Esophagus (tissue), 2 donors: ENCODE results near the gene FBXW12. TPM values are rescaled to one million over a fixed set of nuclear protein-coding genes. Genes with fewer than 3 reads are reported as not detected.

Source experiments
- H3K27ac ChIP-seq, 2 donors: one replicate each; pipeline ENCODE4 v1.5.1; 2013; ENCODE audit warnings: low read depth in 2 of 2, mild to moderate bottlenecking in 2 of 2, inconsistent platforms in 1 of 2, low read length in 1 of 2, moderate library complexity in 1 of 2
- H3K27me3 ChIP-seq, 2 donors: one replicate each; pipeline ENCODE4 v1.6.1; 2013; ENCODE audit warnings: low read length in 2 of 2, control low read depth in 1 of 2, mild to moderate bottlenecking in 1 of 2; ENCODE audit not compliant: insufficient read depth in 2 of 2, control insufficient read depth in 1 of 2
- H3K36me3 ChIP-seq, 2 donors: one replicate each; pipeline ENCODE4 v1.6.1; 2013; ENCODE audit warnings: low read length in 1 of 2; ENCODE audit not compliant: control insufficient read depth in 2 of 2, insufficient read depth in 2 of 2
- H3K4me1 ChIP-seq, 2 donors: one replicate each; pipeline ENCODE4 v1.6.1; 2013; ENCODE audit warnings: low read length in 1 of 2; ENCODE audit not compliant: control insufficient read depth in 2 of 2, insufficient read depth in 2 of 2
- H3K4me3 ChIP-seq, 2 donors: one replicate each; pipeline ENCODE4 v1.5.1; 2013; ENCODE audit warnings: low read length in 2 of 2, mild to moderate bottlenecking in 2 of 2, low read depth in 1 of 2, moderate library complexity in 1 of 2
- H3K9me3 ChIP-seq, 2 donors: one replicate each; pipeline ENCODE4 v1.6.1; 2013; ENCODE audit warnings: mild to moderate bottlenecking in 2 of 2, low read depth in 1 of 2, low read length in 1 of 2, moderate library complexity in 1 of 2; ENCODE audit not compliant: control insufficient read depth in 2 of 2, insufficient read depth in 1 of 2
- WGBS, 2 donors: extraction: QIAGEN DNeasy Blood & Tissue Kit; methylation state at CpG; one replicate each; pipeline ENCODE4 v1.1.7; 2013; 5-methylcytosine and 5-hydroxymethylcytosine counted together
- polyA plus RNA-seq, 2 donors: library from polyadenylated mRNA; stranded (reverse); fragments of 200-250 nt; gene quantifications; one replicate each; pipeline ENCODE4 v1.2.3, GENCODE V29; 2013
- donor health status: healthy with polysubstance abuse.
- donor health status: Bipolar disorder and iron deficiency.

FBXW12 gene
- polyA plus RNA-seq, 2 donors: 0.08 TPM; not detected in 1

DNA sequence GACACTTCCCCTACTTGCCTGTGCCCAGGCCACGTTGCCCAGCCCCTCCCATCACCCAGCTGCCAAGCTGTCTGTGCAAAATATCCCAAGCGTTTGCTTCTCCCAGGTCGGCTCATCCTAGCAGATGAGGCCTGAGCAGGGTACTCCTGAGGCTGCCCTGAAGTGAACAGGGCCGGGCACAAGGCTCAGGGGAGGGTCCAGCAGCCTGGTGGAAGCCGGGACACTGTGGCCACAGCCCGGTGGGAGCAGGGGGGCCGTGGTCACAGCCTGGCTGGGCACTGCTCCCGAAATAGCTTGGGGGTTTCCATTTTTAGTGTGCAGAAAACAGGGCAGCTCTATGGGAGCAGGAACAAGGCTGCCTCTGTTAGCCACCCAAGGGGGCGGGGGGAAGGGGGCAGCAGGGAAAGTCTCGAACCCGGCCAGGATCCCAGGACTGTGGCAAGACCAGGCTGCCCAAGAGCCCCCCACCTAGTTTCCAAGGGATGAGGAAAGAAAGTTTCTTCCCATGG is 54.4 kb downstream of the FBXW12 start:
- Histone ChIP-seq H3K27ac (peak overlapping the region; percentile 74 to 93), H3K4me1 (peaks cover 19 to 65% of the 10 kb centered on the region in 2 donors), H3K27me3 (no peaks in the 10 kb centered on the region), H3K36me3 (peaks cover 0 to 22% of the 10 kb centered on the region in 2 donors), H3K9me3 (no peaks in the 10 kb centered on the region), H3K4me3 (peak overlapping the region in 1 of 2 donors; percentile 68)
- 34 to 44% methylated on average over 11 of the region's 11 CpGs for WGBS, 2 donors

DNA sequence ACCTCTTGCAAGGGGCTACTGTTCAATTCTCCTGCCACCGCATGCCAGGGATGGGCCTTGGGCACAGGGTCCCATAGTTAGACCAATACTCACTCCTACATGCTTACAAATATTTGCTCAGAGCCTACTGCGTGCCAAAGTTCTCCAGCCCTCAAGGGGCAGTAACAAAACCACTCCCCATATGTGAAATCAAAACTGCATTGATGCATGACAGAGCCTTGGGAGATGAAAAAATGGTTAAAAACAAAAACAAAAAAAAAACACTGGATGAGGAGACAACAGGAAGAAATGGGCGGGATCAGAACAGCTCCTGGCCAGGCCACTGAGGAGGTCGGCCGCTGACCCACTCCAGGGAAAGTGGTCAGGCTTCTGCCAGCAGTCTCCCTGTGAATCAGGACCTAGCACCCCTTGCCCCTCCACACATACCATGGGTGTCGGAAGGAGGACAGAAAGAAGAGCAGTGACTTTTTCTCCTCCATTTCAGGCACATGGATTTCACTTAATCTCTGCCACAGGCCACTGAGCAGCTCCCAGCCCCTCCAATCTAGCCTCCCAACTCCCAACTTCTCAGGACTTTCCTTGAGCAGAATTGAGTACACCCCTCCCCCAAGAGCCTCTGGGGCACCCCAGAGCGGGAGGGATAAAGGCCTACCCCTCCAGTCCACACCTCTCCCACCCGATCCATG is 55.1 kb downstream of the FBXW12 start:
- Histone ChIP-seq H3K27me3 (no peaks in the 10 kb centered on the region), H3K9me3 (no peaks in the 10 kb centered on the region), H3K36me3 (peaks cover 0 to 20% of the 10 kb centered on the region in 2 donors), H3K27ac (peak overlapping the region; percentile 93 to 96), H3K4me1 (peaks cover 17 to 63% of the 10 kb centered on the region in 2 donors), H3K4me3 (peak overlapping the region; percentile 68 to 74)
- WGBS, 2 donors: 32 to 43% methylated on average over 8 of the region's 8 CpGs

- Histone ChIP-seq H3K9me3 (no peaks in the 10 kb centered on the region), H3K36me3 (peaks cover 0 to 18% of the 10 kb centered on the region in 2 donors), H3K27ac (peak overlapping the region; percentile 93 to 96), H3K4me1 (peaks cover 15 to 63% of the 10 kb centered on the region in 2 donors), H3K27me3 (no peaks in the 10 kb centered on the region), H3K4me3 (peak overlapping the region; percentile 68 to 74)
- WGBS, 2 donors: 44 to 45% methylated on average over 9 of the region's 9 CpGs
These were observed 55.6 kb downstream of the FBXW12 start for GRCh38 chr3:48427630-48427962.

DNA sequence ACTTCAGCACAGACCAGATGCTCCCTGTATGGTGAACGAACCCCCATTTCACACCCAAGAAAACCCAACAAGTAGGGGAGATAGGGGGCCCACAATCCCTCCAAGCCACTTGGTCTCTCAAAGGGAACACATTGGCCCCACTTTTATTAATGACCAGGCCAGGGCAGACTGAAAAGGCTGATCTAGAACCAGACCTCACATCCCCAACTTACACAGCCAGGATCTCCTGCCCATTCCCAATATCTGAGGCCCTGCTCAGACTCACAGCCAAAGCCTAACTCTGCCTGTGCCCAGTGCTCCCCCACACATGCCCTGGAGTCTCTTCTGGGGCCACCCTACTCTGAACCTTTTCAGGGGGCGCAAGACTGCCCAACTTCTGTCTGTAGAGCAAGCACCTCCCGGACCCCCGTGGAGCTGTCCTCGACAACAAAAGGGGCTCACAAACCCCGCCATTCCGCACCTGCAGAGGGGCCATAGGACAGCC is 56.1 kb downstream of the FBXW12 start:
- H3K27ac ChIP-seq: peak overlapping the region; percentile 93 to 96
- no peaks in the 10 kb centered on the region for H3K9me3 ChIP-seq
- H3K36me3 ChIP-seq: peaks cover 0 to 16% of the 10 kb centered on the region in 2 donors
- peak overlapping the region; percentile 68 to 74 for H3K4me3 ChIP-seq
- WGBS, 2 donors: 35 to 39% methylated on average over 7 of the region's 7 CpGs
- peaks cover 15 to 63% of the 10 kb centered on the region in 2 donors for H3K4me1 ChIP-seq
- no peaks in the 10 kb centered on the region for H3K27me3 ChIP-seq

DNA sequence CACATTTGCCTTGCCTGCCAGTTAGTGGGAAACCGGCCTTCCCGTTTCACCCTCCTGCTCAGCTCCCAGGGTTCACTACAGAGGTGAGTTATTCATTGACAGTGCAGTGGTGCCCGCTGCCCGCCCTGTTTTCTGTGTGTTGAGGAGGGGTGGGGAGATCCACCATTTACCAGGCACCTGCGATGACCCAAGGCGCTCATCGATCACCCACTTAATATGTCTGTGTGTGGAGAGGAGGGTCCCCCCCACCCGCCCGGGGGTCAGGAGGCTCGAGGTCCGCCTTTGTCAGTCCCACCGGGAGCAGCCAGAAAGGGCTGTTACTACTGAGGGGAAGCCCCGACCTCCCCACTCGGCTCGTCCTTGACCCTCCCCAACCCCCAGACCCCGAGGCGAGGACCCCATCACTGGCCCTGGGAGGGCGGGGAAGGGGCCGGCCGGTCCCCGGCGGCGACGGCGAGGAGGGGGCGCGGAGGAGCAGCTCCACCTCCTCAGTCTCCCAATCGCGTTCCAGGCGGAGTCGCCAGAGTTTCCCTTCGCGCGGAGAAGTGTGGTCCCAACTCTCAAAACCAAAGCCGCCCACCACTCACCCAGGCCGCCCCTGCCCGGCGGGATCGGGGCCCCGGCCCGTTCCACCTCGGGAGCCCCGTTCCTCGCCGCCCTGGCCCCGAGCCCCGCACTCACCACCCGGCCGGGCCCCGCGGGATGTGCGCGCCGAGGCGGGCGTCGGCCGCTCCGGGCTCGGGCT is 56.7 kb downstream of the FBXW12 start:
- Histone ChIP-seq H3K27ac (peak overlapping the region; percentile 93 to 96), H3K36me3 (peaks cover 0 to 9% of the 10 kb centered on the region in 2 donors), H3K9me3 (no peaks in the 10 kb centered on the region), H3K4me1 (peaks cover 15 to 63% of the 10 kb centered on the region in 2 donors), H3K27me3 (no peaks in the 10 kb centered on the region), H3K4me3 (peak overlapping the region; percentile 68 to 74)
- WGBS, 2 donors: 4 to 8% methylated on average over 27 to 60 of the region's 60 CpGs

DNA sequence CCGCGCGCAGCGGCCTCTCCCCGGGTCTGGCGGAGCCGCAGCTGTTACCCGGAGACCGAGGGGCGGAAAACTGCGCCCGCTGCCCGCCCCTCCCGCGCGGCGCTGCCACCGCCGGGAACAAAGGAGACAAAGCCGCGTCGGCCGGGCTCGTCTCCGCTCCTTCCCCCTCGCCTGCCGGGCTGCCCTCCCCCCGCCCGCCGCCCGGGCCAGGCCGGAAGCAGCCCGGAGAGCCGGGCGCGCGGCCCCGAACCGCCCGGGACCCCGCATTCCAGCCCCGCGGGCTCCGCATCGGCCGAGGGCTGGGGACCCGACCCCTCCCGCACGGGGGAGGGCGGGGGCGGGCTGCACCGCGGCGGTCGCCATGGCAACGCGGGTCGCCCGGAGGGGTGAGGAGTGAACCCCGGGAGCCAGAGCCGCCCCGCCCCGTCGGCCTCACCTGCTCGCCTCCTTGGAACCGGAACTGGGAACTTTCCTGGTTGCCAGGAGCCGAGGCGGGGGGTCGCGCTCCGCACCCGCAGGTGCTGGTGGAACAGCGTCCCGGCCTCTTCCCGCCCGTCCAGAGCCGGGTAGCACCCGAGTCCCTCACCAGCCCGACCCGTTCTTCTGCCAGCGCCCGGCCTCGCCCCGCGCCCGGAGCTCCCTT is 57.4 kb downstream of the FBXW12 start:
- 0 to 1% methylated on average over 46 to 86 of the region's 86 CpGs for WGBS, 2 donors
- H3K27me3 ChIP-seq: no peaks in the 10 kb centered on the region
- H3K27ac ChIP-seq: peak overlapping the region; percentile 93 to 96
- H3K4me3 ChIP-seq: peak overlapping the region; percentile 68 to 74
- peaks cover 0 to 3% of the 10 kb centered on the region in 2 donors for H3K36me3 ChIP-seq
- no peaks in the 10 kb centered on the region for H3K9me3 ChIP-seq
- H3K4me1 ChIP-seq: peaks cover 13 to 63% of the 10 kb centered on the region in 2 donors

DNA sequence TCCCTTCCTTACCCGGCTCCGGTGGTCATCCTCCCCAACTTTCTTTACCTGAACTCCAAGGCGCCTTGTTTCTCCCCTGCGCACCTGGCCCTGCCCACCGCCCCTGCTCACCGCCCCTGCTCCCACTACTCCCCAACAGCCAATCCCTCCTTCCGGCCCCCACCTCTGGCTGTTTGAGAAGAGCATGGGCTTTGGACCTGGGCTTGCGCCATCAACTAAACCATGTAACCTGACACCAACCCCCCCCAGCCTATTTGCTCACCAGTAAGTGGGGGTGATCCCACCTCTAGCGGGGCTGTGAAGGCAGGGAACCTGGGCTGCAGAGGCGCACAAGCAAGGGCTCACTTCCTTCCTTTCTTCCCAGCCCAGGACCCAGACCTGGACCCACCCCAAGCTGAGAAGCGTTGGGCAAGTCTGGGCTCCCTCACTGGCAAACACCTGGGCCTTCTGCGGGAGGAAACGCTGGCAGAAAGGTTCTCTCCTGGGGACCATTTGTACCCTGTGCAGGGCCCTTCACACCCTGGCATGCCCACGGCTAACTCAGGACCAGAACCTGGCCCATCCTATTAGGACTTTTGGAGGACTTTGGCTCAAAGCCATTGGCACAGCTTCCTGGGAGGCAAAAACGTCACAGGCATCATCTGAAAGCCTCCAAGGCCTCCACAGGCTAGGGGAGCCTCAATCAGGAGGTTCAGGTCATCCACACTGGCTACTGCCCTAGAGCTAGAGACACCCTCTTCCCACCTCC is 58.1 kb downstream of the FBXW12 start, which contains the start of gene PLXNB1:
PLXNB1 (minus strand) TSS at position 127 of the 748 bp plus-strand sequence. CDS start 5,475 bp downstream, outside the sequence.
- 17 to 20% methylated on average over 15 of the region's 15 CpGs for WGBS, 2 donors

DNA sequence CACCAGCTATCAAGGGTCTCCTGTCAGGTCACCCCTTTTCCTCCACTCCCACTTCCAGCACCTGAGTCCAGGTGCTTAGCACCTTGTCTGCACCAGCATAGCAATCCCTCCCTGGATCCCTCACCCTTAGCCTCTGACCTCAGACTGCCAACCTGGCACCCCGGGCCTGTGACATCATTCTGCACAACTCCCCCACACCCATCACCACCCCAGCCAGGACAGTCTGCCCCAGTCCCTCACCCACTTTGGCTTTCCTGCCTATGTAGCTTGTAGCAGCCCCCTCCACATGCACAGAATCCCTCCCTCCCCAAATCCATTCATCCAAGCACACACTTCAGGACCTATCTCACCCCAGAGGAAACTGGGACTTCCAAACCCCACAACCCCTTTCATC is 58.7 kb downstream of the FBXW12 start:
- no peaks in the 10 kb centered on the region for H3K9me3 ChIP-seq
- 47 to 50% methylated on average over 1 of the region's 1 CpG for WGBS, 2 donors
- H3K4me1 ChIP-seq: peaks cover 7 to 61% of the 10 kb centered on the region in 2 donors
- H3K27ac ChIP-seq: peak overlapping the region; percentile 93 to 96
- H3K4me3 ChIP-seq: no peak overlapping the region
- no peaks in the 10 kb centered on the region for H3K36me3 ChIP-seq
- no peaks in the 10 kb centered on the region for H3K27me3 ChIP-seq

More for the DNA sequence above, 58.1 kb downstream of the FBXW12 start, which contains the start of gene PLXNB1:
- Histone ChIP-seq H3K27ac (peak within 1 kb of the TSS; percentile 93 to 96), H3K4me3 (peak within 1 kb of the TSS; percentile 68 to 74), H3K27me3 (no peaks in the 10 kb centered on the region), H3K4me1 (peaks cover 12 to 63% of the 10 kb centered on the region in 2 donors), H3K36me3 (no peaks in the 10 kb centered on the region), H3K9me3 (no peaks in the 10 kb centered on the region)
